Activated gamma-delta T cell treated with anti-CD3 and anti-CD28 coated beads, Interleukin-2, amount 50 U/mL, for 16 hours (primary cell): ENCODE results near the gene AGPAT4.
"Not testable (repeated sequence)": the region's sequence is repeated elsewhere in the genome, so short reads cannot be mapped to it uniquely, and the experiment has no call there.

ENCODE experiments used
- DNase-seq: peaks from one replicate; pipeline ENCODE4 v3.0.0-alpha.2; 2020; ENCODE audit warnings: low read depth

Gene AGPAT4

DNA sequence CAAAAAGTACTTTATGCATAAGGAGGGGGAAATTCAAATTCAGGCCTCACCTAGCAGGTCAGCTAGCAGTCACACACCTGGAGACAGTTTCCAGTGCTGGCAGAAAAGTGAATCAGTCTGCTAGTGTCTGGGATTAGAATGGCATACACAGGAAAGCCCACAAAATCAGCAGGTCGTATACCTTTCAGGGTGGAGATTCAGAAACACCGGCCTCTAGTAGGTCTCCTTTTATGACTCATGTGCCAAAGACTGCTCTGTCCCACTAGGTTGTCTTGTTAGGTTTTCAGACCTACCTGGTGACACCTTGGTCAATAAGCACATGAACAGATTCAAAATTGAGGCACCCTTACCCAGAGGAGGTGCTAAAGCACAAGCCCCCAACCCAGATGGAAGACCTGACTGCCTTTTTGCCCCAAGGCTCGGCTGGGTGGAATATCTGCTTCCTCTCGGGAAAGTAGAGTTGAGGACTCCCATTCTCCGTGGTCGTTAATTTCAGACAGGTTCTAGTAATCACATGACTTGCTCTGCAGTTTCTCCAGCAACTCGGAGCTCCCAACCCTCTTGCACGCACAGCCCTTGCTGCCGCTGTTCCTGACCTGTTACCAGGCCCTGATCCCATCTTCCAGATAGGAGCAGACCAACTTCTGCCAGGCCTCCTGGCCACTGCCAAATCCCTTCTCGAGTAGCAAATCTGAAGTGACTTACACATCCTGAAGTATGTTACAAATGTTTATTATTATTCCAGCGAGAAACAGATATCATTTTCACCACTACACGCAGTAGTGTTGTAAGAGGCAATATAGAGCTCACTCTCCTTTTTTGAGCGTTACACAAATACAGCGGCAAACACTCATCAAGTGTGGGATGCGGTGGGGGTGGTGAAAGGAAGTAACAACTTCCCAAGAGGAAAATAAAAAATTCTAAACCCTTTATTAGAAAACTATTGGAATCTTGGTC is 46.6 kb downstream of the AGPAT4 start:
- no peak for DNase-seq

DNA sequence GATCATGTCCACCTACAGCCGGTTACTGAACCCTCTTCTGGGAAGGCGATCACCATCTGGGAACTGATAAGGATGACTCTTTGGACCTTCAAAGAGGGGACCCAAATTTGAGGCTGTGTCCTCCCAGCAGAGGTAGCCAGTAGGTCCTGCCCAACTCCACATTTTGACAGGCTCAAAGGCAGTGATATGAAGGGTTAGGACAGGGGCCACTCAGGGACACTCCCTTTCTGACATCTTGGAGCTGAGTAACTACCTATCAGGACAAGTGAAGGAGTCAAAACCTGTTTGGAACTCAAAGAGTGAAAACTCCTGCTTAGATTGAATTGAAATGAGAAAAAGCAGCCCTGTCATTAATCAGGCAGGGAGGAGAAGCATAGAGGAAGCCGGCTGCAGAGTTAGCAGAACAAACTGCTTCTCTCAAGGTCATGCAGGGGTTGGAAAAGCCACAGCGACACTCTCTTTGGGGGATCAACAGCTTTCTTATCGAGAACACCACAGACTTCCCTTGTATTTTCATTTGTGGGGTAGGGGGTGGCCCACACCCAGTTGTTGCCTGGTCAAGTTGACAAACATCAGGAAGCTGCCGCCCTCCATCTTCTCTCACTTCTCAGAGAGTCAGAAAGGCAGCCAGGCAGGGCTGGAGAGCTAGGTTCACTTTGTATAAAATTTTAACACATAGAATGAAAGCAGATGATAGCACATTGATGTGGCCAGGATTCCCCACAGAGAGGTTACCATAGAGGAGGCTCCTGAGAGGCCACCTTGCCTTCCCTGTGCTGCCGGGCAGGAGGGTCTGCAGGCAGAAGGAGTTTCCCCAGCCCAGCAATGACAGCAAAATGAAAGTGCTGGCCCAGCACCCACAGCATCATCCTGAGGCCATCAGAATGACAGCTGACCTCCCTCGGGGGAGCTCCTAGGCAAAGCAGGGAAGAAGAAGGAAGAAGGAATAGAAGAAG is 47.6 kb downstream of the AGPAT4 start:
- DNase-seq = peak; percentile 11

DNA sequence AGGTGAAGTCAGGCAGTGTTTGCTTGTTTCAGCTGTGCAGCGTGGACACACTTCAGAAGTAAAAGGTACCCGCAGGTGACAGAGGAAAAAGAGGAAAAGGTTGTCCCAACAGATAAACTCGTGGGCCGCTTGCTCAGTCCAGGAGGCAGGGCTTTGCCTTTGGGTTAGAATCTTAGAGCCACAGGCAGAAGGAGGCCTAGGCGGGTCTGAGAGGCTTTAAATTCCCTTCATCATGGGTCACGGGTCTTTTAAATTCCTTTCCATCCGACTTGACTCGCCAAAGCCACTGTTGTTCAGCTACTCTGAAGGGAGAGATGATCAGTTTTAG is 48.2 kb downstream of the AGPAT4 start:
- no peak for DNase-seq

DNA sequence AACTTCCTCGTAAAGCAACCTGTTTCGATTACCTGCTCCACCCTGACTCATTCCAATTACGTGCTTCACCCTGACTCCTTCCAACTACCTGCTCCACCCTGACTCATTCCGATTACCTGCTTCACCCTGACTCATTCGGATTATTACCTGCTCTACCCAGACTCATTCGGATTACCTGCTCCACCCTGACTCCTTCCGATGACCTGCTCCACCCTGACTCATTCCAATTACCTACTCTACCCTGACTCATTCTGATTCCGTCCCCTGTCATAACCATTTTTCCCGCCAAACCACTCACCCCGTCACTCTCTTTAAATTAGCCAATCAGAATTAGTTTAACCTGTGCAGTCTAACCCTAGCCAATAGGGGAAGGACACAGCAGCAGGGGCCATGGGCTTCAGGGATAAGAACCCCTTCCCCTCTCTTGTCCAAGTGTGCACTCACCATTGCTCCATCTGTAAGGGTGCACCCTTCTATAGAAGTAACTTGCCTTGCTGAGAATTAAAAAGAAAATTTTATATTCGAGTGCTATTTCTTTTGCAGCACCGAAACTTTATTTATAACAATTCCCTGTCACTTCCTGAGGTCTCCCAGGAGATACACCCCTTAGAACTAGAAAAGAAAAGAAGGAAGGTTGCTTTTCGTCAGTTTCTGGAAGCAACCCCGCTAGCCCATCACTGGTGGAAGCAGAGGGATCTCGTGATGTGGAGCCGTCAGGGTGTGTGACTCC is 48.7 kb downstream of the AGPAT4 start:
- DNase-seq = not testable (repeated sequence)

DNA sequence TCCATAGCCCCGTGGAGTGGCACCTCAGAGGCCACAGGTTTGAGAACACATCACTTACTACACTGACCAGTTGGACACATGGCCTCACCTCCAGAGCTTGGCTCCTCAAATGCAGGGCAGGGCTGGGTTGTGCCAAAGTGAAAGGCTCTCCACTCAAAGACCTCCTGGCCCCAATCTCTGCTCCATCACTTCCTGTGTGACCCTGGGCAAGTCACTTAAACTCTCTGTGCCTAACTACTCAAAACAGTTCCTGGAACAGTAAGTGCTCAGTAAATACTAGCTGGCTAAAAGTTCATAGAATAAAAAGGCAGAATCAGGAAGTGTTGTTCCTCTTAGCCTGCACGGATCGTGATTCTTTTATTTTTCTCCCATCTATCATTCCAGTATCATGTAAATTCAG is 50.2 kb downstream of the AGPAT4 start:
- no peak for DNase-seq

DNA sequence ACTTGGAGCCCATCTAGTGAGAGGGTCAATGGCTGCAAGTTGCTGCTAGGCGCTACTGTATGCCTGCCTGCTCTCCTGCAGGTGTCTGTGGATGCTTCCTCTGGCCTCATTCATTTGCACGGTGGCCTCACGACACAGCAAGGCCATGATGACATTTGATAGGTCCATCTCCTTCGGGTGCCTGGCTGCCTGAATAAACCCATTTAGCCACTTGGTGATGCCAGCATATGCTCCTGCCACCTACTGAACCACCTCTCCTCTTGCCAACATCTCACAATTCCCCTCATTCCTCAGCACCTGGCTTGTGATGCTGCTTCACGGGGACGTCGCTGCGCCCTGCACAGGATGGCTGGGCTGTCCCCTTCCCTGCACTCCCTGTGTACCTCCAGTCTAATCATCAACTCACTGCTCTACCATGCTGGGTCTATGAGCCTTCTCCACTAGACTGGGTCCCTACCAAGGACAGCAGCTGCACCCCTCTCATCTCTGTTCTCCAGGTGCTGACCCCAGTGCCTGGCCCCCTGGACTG is 51.1 kb downstream of the AGPAT4 start:
- DNase-seq = no peak

DNA sequence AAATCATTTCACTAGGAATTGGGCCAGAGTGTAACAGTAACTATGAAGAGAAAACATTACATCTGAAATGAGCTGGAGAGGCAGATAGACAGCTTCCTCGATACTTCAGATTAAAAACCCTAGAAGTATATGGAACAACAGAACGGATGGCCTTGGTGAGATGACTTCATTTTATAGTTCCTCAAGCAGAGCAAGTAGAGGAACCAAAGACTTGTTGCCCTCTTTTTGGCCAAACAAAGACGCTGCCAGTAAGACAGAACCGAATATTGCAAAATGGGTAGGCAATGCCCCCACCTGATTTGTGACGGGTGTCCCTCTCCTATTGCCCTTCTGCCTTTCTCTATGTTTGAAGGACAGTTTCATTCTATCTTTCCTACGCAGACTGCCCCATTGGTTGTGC is 53.5 kb downstream of the AGPAT4 start:
- no peak for DNase-seq

DNA sequence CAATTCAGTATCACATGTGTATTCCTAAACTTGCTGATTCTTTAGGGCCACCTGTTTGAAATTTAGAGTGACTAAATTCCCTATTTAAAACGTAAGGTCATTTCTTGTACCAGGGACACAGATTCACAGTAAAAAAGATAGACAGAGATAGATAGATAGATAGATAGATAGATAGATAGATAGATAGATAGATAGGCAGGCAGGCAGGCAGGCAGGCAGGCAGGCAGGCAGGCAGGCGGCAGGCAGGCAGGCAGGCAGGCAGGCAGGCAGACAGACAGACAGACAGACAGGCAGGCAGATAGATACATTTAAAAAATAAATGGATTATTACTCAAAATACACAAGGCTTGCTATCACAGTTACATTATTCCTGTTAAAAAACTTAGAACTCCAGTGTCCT is 54.2 kb downstream of the AGPAT4 start:
- no peak for DNase-seq

DNA sequence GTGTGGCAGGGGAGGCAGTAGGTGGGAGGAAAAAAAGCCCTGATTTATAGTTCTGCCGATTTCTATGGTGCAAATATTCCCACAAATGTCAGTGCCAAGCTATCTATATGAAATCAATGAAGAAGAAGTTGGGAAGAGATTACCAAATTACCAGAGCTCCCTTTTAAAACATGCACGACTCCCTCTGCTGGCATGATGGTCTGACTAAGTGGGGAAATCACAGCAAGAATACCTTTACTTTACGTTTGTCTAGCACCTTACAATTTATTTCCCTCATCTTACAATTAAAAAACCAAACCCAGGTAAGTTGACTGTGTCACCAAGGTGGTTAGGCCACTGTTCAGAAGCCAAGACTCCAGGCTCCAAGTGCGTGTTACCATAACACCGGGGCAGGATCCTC is 55.6 kb downstream of the AGPAT4 start:
- DNase-seq = no peak

DNA sequence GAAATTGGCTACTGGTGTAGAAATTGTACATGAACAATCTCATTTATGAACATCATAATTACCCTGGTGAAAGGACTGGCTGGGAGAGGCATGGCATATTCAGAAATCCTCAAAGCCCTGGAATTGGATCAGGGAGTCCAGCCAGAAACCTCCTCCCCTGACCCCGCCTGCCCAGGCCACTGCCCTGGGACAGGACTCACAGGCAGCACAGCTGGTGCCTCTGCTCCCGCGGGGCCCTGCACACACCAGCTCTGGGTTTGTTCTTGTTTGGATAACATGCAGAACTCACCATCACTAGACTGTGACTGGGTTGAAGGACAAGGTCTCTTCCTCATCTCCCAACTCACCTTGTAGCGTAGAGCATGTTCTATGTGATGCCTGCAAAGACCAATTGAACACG is 56.2 kb downstream of the AGPAT4 start:
- no peak for DNase-seq

DNA sequence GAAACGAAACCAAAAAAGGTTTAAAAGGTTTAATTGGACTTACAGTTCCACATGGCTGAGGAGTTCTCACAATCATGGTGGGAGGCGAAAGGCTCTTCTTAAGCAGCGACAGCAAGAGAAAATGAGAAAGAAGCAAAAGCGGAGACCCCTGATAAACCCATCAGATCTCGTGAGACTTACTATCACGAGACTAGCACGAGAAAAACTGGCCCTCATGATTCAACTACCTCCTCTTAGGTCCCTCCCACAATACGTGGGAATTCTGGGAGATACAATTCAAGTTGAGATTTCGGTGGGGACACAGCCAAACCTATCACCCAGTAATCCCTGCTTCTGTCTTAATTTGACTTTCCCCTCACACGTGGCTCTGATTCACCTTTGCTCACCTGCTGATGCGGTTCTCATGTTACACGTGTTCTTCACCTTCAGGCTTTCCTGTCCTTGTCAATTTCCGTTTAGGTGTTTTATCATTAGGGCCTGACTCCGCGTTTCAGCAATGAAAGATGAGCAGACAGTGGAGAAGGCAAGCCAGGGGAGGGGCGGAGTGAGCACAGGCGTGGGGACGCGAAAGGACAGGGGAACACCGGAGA is 57.1 kb downstream of the AGPAT4 start:
- DNase-seq = no peak

DNA sequence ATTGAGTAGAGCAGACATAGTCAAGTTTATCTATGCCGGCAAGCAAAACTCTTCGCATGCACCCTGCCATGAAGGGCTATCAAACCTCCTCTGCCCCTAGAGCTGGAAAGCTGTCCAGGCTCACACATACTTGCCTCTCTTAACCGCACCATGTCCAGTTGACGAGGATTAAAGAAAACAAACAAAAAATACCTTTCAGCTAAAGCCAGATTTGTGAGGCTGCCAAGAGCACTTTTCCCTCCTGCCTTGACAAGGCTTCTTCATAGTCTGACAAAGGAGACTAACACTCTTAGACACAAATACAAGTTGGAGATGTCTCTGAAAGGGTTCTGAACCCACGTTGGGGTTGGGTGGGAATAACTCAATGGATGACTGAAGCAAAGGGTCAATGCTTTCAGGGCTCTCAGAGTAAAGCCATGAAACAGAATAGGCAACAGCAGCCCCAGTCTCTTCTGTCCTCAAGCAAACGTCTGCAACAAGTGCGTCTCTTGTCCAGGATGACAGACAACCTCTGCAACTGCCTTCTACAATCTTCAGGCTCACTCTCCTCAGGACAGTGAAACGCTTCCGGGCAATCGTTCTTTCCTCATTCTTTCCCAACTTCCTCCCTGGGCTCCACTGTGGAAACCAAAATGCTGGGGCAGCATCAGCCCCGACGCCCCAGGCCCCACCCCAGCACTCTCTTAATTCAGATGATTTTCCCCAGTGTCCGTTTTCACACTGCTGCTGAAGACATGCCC is 57.8 kb downstream of the AGPAT4 start:
- no peak for DNase-seq

DNA sequence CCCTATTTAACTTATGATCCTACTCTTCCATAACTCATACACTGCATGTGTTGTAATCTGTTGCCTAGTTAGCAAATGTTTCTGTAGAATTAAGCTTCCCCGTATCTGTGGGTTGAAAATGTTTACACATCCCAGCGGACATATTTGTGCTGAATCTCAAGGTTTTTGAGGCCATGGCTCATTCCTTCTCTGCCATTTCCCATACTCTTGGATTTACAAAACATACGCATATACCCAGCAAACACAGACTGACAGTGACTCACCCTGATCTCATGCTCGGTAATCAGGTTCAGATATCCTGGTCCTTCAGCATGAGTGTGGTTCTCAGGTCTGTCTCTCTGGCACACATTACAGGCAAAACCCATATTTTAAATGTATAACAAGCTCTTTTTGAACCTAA is 58.7 kb downstream of the AGPAT4 start:
- no peak for DNase-seq

DNA sequence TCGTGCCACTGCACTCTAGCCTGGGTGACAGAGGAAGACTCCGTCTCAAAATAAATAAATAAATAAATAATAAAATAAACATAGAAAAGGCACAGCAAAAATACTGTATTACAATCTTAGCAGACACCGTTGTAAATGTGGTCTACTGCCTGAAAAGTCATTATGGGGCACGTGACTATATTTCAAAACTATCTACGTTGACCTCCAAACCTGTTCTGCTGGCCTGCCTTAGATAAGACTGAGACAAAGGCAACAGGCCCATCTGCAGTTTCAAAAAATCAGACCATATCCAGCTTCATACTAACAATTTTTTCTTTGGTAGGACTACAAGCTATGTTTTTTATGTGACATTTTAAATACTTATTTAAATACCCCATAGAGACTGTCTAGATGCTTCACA is 59.1 kb downstream of the AGPAT4 start:
- no peak for DNase-seq

DNA sequence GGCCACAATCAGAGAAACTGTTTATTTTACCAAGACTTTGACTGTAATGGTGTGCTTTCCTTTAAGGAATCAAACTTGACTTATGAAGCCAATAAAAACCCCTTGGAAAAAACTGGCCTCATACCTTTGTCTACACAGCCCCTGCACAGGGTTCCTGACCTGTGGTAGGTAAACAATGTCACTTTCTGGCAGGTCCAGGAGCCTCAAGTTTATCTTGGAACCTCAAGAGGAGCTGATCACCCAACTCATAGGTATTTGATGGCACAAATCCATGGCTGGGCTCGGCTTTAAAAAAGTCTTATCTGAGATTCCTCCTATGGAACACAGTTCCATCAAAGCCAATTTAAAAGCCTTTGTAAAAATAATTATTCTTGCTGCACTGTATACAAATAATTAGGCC is 61.0 kb downstream of the AGPAT4 start:
- no peak for DNase-seq

DNA sequence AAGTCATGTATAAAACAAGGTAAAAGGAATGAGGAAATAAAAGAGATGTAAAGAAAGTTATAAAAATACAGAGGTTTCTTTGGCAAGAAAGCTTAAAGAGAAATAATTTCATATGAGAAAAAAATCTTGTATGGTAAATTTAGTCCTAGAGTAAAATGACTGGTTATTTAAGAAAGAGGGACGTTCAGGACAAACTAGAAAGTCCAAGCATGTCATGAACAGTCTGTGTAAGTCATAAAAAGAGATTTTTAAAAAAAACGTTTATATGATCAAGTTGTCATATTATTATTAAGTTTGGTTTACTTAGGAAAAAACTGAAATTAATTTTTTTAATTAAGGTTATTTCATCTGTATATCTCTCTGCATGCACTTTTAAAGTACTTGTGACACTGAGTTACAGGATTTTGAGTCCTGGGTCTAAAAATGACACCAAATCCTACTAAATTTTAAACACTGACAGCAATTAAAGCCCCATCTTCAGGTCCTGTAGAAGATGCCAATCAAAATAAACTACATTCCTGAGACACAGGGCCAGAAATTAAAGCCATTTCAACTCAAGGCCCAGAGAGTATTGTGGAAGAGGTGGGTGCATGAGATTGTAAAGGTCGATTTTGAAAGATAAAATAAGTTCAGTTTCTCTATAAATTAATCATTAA is 62.4 kb downstream of the AGPAT4 start:
- DNase-seq = no peak

DNA sequence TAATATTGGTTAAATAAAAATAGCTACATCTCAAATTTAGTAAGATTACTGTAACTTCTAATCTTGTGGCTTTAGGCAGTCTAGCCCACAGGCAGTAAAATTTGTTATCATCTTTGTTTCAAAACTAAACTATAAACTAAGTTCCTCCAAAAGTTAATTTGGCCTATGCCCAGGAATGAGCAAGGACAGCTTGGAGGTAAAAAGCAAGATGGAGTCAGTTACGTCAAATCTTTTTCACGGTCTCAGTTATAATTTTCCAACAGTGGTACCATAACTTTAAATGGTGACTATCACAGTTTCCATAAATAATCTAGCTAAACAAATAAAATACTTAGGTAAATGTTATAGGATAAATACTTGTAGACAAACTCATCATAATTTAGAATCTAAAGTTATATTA is 63.0 kb downstream of the AGPAT4 start:
- DNase-seq = no peak

DNA sequence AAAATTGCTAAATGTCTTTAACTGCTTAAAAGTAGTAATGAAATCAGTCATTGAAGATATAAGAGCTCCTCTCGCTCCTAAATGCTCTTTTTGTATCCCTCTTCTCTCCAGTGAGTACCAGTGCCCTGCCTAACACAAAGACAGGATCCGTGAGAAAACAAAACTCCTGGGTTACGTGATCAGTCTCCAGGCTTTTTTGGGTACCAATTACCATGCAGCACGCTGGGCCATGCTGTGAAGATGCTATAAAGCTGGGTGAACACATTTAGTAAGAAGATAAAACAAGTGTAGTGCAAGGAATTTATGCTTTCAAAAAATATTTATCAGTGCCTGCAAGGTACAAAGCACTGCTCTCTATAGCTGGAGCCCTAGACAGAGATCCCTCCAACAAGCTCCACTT is 66.7 kb downstream of the AGPAT4 start:
- DNase-seq = no peak

DNA sequence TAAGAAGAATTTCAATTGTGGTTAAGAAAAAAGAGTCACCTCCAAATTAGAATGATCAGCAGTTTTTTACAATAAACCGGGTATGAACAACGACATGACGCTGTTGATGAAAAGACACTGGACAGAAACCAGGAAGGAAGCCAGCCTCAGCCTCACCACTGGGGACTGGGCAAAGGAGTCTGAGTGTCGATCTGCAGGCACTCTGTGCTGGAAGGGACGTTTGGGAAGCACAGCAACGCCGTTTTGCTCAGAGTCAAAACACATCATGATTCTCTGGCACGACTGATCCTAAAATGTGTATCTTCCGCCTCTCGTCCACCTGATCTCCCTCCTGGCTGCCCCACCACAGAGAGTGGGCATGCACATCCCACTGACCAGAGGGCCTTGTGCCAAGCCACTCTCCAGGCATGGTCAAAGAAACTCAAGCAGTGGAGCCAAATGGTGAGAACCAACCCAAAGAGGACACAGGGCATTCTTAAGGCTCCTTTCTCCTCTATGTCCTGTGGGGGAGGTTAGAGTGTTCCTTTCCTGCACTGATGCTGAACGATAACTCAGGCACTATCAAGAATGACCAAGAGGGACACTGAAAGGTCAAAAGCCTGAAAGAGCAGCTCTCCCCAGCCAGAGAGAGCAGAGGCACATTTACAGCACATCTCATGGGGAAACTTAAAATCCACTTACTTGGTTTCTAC is 68.8 kb downstream of the AGPAT4 start:
- DNase-seq = no peak
